IPS-20b (cell line): ENCODE data around the gene CYSLTR2.
"Not testable (repeated sequence)": the region's sequence is repeated elsewhere in the genome, so short reads cannot be mapped to it uniquely, and the experiment has no call there.

Source experiments
- H3K27ac ChIP-seq: one replicate; pipeline ENCODE4 v1.5.1; 2013; ENCODE audit warnings: low read length
- H3K27me3 ChIP-seq: 2 replicates; pipeline ENCODE4 v1.6.1; 2013; ENCODE audit warnings: mild to moderate bottlenecking, low read length, inconsistent platforms; ENCODE audit not compliant: insufficient read depth
- H3K36me3 ChIP-seq: 2 replicates; pipeline ENCODE4 v1.6.1; 2013; ENCODE audit warnings: low read depth, mild to moderate bottlenecking, inconsistent platforms, low read length, moderate library complexity; ENCODE audit not compliant: insufficient read depth
- H3K4me1 ChIP-seq: 2 replicates; pipeline ENCODE4 v1.6.1; 2013; ENCODE audit warnings: mild to moderate bottlenecking, control low read depth, inconsistent platforms, low read length, moderate library complexity; ENCODE audit not compliant: insufficient read depth
- H3K4me3 ChIP-seq: 2 replicates; pipeline ENCODE4 v1.5.1; 2013; ENCODE audit warnings: mild to moderate bottlenecking, low read length, inconsistent platforms
- H3K9ac ChIP-seq: 2 replicates; pipeline ENCODE4 v1.6.1; 2013; ENCODE audit warnings: low read depth, mild to moderate bottlenecking, inconsistent platforms, low read length, moderate library complexity
- H3K9me3 ChIP-seq: 2 replicates; pipeline ENCODE4 v1.6.1; 2013; ENCODE audit warnings: mild to moderate bottlenecking, low read depth, low read length, inconsistent platforms; ENCODE audit not compliant: insufficient read depth

CYSLTR2 gene

GRCh38 chr13:48675247-48675646, 21.5 kb downstream of the CYSLTR2 start:
- H3K4me1 ChIP-seq = no peaks in the 10 kb centered on the region
- H3K4me3 ChIP-seq = no peak overlapping the region
- no peak overlapping the region for H3K9ac ChIP-seq
- no peaks in the 10 kb centered on the region; the same call in 1 of the 2 replicates for H3K9me3 ChIP-seq
- no peaks in the 10 kb centered on the region for H3K36me3 ChIP-seq
- H3K27ac ChIP-seq = no peak overlapping the region
- no peaks in the 10 kb centered on the region for H3K27me3 ChIP-seq

DNA sequence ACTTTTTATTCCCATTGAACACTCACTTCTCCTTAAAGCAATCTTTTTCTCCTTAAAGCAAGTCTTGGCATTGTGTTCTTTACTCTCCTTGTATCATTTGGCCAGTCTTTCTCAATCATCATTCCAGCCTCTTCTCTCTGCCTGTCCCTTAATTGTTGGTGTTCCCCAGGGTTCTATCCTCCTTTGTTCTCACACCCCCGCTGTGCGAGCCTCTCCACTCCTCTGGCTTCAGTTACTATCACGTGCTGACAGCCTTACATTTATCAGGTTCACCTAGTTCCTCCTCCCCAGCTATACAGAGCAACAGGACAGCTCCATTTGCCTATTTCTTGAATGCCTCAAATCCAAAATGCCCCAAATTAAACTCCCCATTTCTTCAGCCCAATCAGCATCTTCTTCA, 24.6 kb downstream of the CYSLTR2 start:
- no peak overlapping the region for H3K4me3 ChIP-seq
- H3K9ac ChIP-seq = no peak overlapping the region
- H3K36me3 ChIP-seq = no peaks in the 10 kb centered on the region
- no peaks in the 10 kb centered on the region for H3K27me3 ChIP-seq
- H3K4me1 ChIP-seq = no peaks in the 10 kb centered on the region
- H3K9me3 ChIP-seq = no peaks in the 10 kb centered on the region
- H3K27ac ChIP-seq = no peak overlapping the region

DNA sequence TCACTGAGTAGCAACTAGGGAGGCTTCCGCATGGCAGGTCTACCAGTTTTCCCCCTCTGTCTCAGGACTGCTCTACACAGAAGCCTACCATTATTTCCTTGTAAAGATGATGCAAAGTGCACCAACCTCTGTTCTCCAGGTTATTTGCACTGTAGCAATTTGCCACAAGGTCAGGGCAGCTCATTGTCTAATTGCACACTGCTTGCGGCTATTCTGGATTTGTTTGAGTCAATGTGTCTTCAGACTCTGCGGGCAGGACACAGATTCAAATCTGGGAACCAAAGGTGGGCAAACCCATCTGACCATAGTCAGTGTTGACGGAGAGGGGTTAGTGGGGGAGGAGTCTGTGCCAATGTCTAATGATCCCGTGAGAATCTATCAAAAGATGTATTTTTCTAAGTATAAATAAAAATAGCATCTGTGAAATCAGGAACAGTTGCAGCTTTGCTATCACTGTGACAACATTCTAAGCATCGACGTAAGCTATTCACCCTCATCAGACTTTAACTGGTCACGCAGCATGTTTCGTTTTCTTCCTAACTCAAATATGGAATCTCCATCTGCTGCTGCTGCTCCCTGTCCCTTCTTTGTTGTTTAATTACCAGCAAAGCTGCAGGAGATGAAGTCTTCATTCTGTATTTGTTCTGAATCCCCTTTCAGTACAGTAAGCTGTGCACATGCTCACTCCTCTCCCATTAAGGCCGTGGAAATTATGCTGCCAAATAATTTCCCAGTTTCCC, 26.4 kb downstream of the CYSLTR2 start:
- Histone ChIP-seq H3K27ac (no peak overlapping the region), H3K36me3 (no peaks in the 10 kb centered on the region), H3K4me1 (no peaks in the 10 kb centered on the region), H3K9me3 (no peaks in the 10 kb centered on the region), H3K4me3 (no peak overlapping the region), H3K9ac (no peak overlapping the region), H3K27me3 (no peaks in the 10 kb centered on the region)

DNA sequence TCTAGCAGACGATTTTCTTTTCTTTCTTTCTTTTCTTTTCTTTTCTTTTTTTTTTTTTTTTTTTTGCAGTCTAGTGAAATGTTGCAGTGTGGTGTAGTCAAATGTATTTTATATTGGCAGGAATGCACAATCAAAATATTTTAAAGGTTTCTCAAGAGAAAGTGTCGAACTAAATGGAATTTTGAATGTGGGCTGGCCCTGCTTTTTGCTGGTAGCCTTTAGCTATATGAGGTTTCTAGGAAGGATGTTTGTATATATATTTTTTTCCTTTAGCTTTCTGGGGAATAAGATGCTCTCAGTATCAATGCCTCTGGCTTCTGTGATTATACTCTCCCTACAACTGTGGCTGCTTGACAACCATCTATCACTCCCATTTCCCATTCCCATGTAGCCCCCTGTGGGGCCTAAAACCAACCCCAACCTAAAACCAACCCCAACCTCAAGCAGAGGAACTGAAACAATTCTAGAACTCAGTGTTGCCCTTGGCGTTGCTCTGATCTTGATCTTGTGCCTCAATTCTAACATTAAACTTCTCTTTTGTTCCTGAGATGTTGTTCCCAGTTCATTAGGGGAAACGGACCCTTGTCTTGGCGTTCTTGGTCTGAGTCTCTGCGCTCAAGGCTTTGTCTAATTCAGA, 27.1 kb downstream of the CYSLTR2 start:
- Histone ChIP-seq H3K36me3 (no peaks in the 10 kb centered on the region), H3K9me3 (no peaks in the 10 kb centered on the region), H3K4me3 (no peak overlapping the region), H3K9ac (no peak overlapping the region), H3K4me1 (no peaks in the 10 kb centered on the region), H3K27me3 (no peaks in the 10 kb centered on the region), H3K27ac (no peak overlapping the region)

GRCh38 chr13:48681905-48682304, 28.2 kb downstream of the CYSLTR2 start:
- Histone ChIP-seq H3K9me3 (no peaks in the 10 kb centered on the region), H3K36me3 (no peaks in the 10 kb centered on the region), H3K4me3 (no peak overlapping the region), H3K27me3 (no peaks in the 10 kb centered on the region), H3K27ac (no peak overlapping the region), H3K4me1 (no peaks in the 10 kb centered on the region), H3K9ac (no peak overlapping the region)

DNA sequence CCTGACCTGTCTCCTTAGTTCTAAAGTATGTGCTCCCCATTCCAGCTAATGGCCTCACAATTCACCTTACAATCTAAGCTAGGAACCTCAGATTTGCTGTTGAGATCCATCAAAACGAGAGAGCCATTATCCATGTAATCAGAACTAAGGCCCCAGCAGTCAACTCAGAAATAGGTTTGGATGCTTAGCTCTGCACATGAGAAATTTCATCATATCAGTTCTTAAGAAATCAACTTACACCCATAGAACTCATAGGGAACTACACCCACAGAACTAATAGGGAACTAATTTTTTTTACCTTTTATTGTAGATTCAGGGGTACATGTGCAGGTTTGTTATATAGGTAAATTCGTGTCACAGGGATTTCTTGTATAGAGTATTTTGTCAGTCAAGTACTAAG, 28.7 kb downstream of the CYSLTR2 start:
- Histone ChIP-seq H3K36me3 (no peaks in the 10 kb centered on the region), H3K9me3 (no peaks in the 10 kb centered on the region), H3K27ac (no peak overlapping the region), H3K9ac (no peak overlapping the region), H3K27me3 (no peaks in the 10 kb centered on the region), H3K4me1 (no peaks in the 10 kb centered on the region), H3K4me3 (no peak overlapping the region)

DNA sequence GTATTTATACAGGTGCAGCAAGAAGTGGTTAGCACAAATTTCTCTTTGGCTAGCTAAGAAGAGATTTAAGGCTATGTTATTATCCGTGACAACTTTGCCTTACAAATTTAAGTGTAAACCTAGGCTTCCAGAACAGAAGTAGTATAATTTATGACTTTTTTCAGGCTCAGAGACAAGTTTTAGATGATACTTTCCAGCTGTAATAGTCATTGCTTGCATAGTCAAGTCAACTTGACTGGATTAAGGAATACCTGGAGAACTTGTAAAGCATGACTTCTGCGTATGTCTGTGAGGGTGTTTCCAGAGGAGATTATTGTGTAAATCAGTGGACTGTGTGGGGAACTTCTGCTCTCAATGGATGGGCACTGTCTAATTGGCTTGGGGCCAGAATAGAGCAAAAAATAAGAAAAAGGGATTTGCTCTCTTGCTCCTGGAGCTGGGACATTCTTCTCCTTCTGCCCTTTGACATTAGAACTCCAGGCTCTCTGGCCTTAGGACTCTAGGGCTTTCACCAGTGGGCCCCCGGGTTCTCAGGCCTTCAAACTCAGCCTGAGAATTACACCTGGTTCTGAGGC, 33.0 kb downstream of the CYSLTR2 start:
- Histone ChIP-seq H3K27ac (no peak overlapping the region), H3K4me3 (no peak overlapping the region), H3K27me3 (no peaks in the 10 kb centered on the region)

DNA sequence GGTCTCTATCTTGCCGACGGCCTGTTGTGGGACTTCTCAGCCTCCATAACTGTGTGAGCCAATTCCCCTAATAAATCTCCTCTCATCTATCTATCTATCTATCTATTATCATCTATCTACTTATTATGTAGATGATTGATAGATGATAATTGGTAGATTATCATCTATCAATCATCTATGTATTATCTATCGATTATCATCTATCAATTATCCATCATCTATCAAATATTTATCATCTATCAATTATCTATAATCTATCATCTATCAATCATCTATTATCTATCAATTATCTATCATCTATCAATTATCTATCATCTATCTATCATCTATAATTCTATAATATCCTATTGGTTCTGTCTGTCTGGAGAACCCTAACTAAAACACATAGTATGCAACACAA, 33.5 kb downstream of the CYSLTR2 start:
- Histone ChIP-seq H3K27ac (no peak overlapping the region), H3K4me3 (no peak overlapping the region), H3K9me3 (no peaks in the 10 kb centered on the region), H3K27me3 (no peaks in the 10 kb centered on the region), H3K9ac (no peak overlapping the region), H3K4me1 (no peaks in the 10 kb centered on the region), H3K36me3 (no peaks in the 10 kb centered on the region)

More for the DNA sequence above, 33.0 kb downstream of the CYSLTR2 start:
- H3K36me3 ChIP-seq = no peaks in the 10 kb centered on the region
- H3K4me1 ChIP-seq = no peaks in the 10 kb centered on the region
- H3K9me3 ChIP-seq = no peaks in the 10 kb centered on the region
- no peak overlapping the region for H3K9ac ChIP-seq

- no peak overlapping the region for H3K9ac ChIP-seq
- no peak overlapping the region for H3K4me3 ChIP-seq
- no peak overlapping the region for H3K27ac ChIP-seq
- H3K36me3 ChIP-seq = no peaks in the 10 kb centered on the region
- H3K4me1 ChIP-seq = no peaks in the 10 kb centered on the region
- H3K27me3 ChIP-seq = no peaks in the 10 kb centered on the region
- H3K9me3 ChIP-seq = peaks cover 9% of the 10 kb centered on the region; the same call in 1 of the 2 replicates
These were observed 40.3 kb downstream of the CYSLTR2 start for GRCh38 chr13:48693998-48694397.

GRCh38 chr13:48695776-48696175, 42.0 kb downstream of the CYSLTR2 start:
- Histone ChIP-seq H3K36me3 (no peaks in the 10 kb centered on the region), H3K4me1 (no peaks in the 10 kb centered on the region), H3K4me3 (no peak overlapping the region), H3K9ac (no peak overlapping the region), H3K27ac (no peak overlapping the region), H3K9me3 (peaks cover 9% of the 10 kb centered on the region; the same call in 1 of the 2 replicates), H3K27me3 (no peaks in the 10 kb centered on the region)

- H3K9ac ChIP-seq, H3K36me3 ChIP-seq, H3K4me3 ChIP-seq, H3K4me1 ChIP-seq, H3K9me3 ChIP-seq, H3K27me3 ChIP-seq, H3K27ac ChIP-seq: not testable (repeated sequence)
These were observed 42.9 kb downstream of the CYSLTR2 start for GRCh38 chr13:48696676-48697075.

DNA sequence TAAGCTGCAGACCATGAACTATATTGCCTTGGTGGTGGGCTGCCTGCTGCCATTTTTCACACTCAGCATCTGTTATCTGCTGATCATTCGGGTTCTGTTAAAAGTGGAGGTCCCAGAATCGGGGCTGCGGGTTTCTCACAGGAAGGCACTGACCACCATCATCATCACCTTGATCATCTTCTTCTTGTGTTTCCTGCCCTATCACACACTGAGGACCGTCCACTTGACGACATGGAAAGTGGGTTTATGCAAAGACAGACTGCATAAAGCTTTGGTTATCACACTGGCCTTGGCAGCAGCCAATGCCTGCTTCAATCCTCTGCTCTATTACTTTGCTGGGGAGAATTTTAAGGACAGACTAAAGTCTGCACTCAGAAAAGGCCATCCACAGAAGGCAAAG, 53.7 kb downstream of the CYSLTR2 start:
- no peak overlapping the region for H3K27ac ChIP-seq
- no peak overlapping the region for H3K9ac ChIP-seq
- H3K9me3 ChIP-seq = no peaks in the 10 kb centered on the region; the same call in 1 of the 2 replicates
- H3K4me3 ChIP-seq = no peak overlapping the region
- no peaks in the 10 kb centered on the region for H3K4me1 ChIP-seq
- H3K27me3 ChIP-seq = no peaks in the 10 kb centered on the region
- no peaks in the 10 kb centered on the region for H3K36me3 ChIP-seq
